Measurements from ENCODE around the gene RMND1. TPM values are rescaled to one million over a fixed set of nuclear protein-coding genes. Genes with fewer than 3 reads are reported as not detected.

Gene RMND1
- total and polyA plus RNA-seq, 2 of the 13 experiments (the other 11 are each of a cell fraction or from before 2014, with no cell fraction given): 34.0 to 72.5 TPM

GRCh38 chr6:151390276-151390850 lies 61.6 kb downstream of the RMND1 start (continued):
- TF ChIP-seq ZNF574 (CRISPR knock-in tag; IDR thresholded peaks at IDR 0.05): peak; percentile 89
- 0 out of 2 replicates have a peak, but pooled peaks have one; percentile 15 for TF ChIP-seq ZC3H4 (CRISPR knock-in tag; IDR thresholded peaks at IDR 0.05; ENCODE audit: borderline replicate concordance)
- TF ChIP-seq ZNF644 (CRISPR knock-in tag; IDR thresholded peaks at IDR 0.05; ENCODE audit: low read depth): no peak
- TF ChIP-seq ZSCAN29 (CRISPR knock-in tag; conservative IDR thresholded peaks at IDR 0.05): no peak
- TF ChIP-seq ZNF768 (CRISPR knock-in tag; IDR thresholded peaks at IDR 0.05): peak; percentile 9; the same call in 1 of the 2 replicates
- TF ChIP-seq SIN3A (IDR thresholded peaks at IDR 0.05; ENCODE audit: borderline replicate concordance, low read depth, low read length): peak; percentile 0; the same call in 1 of the 2 replicates
- peak; percentile 95 for TF ChIP-seq MAZ (IDR thresholded peaks at IDR 0.05; ENCODE audit: borderline replicate concordance, low read depth, low read length)
- peak; percentile 95; the same call in 1 of the 2 replicates for TF ChIP-seq MAZ (CRISPR knock-in tag; IDR thresholded peaks at IDR 0.05; ENCODE audit: low read depth)
- TF ChIP-seq, protein P1, sequence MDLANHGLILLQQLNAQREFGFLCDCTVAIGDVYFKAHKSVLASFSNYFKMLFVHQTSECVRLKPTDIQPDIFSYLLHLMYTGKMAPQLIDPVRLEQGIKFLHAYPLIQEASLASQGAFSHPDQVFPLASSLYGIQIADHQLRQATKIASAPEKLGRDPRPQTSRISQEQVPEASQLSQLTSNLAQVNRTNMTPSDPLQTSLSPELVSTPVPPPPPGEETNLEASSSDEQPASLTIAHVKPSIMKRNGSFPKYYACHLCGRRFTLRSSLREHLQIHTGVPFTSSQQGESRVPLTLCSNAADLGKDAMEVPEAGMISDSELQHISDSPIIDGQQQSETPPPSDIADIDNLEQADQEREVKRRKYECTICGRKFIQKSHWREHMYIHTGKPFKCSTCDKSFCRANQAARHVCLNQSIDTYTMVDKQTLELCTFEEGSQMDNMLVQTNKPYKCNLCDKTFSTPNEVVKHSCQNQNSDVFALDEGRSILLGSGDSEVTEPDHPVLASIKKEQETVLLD (CRISPR knock-in tag; IDR thresholded peaks at IDR 0.05; ENCODE audit: low read depth): peak; percentile 100
- 0 out of 2 replicates have a peak, but pooled peaks have one; percentile 22 for TF ChIP-seq NFKBIZ (CRISPR knock-in tag; IDR thresholded peaks at IDR 0.05)
- TF ChIP-seq THAP11 (CRISPR knock-in tag; IDR thresholded peaks at IDR 0.05): peak; percentile 87
- TF ChIP-seq KDM3A (CRISPR knock-in tag; IDR thresholded peaks at IDR 0.05; ENCODE audit: low read depth): no peak; the same call in 1 of the 2 replicates
- peak; percentile 98; the same call in 1 of the 2 replicates for TF ChIP-seq PCBP1 (IDR thresholded peaks at IDR 0.05; ENCODE audit: borderline replicate concordance, low read depth, low read length)
- TF ChIP-seq ZNF253 (CRISPR knock-in tag; IDR thresholded peaks at IDR 0.05; ENCODE audit: borderline replicate concordance): no peak
- TF ChIP-seq CC2D1A (CRISPR knock-in tag; IDR thresholded peaks at IDR 0.05): no peak
- TF ChIP-seq, protein P2, sequence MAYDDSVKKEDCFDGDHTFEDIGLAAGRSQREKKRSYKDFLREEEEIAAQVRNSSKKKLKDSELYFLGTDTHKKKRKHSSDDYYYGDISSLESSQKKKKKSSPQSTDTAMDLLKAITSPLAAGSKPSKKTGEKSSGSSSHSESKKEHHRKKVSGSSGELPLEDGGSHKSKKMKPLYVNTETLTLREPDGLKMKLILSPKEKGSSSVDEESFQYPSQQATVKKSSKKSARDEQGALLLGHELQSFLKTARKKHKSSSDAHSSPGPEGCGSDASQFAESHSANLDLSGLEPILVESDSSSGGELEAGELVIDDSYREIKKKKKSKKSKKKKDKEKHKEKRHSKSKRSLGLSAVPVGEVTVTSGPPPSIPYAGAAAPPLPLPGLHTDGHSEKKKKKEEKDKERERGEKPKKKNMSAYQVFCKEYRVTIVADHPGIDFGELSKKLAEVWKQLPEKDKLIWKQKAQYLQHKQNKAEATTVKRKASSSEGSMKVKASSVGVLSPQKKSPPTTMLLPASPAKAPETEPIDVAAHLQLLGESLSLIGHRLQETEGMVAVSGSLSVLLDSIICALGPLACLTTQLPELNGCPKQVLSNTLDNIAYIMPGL (CRISPR knock-in tag; IDR thresholded peaks at IDR 0.05; ENCODE audit: borderline replicate concordance in 1 of 2, low read depth in 1 of 2): no peak; a peak in 1 of 4 replicates
- TF ChIP-seq, protein P3, sequence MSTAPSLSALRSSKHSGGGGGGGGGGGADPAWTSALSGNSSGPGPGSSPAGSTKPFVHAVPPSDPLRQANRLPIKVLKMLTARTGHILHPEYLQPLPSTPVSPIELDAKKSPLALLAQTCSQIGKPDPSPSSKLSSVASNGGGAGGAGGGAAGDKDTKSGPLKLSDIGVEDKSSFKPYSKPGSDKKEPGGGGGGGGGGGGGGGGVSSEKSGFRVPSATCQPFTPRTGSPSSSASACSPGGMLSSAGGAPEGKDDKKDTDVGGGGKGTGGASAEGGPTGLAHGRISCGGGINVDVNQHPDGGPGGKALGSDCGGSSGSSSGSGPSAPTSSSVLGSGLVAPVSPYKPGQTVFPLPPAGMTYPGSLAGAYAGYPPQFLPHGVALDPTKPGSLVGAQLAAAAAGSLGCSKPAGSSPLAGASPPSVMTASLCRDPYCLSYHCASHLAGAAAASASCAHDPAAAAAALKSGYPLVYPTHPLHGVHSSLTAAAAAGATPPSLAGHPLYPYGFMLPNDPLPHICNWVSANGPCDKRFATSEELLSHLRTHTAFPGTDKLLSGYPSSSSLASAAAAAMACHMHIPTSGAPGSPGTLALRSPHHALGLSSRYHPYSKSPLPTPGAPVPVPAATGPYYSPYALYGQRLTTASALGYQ (CRISPR knock-in tag; IDR thresholded peaks at IDR 0.05): 0 out of 2 replicates have a peak, but pooled peaks have one; percentile 54
- no peak for TF ChIP-seq FOXA1 (IDR thresholded peaks at IDR 0.05)
- no peak for TF ChIP-seq FOXA1 (CRISPR knock-in tag; IDR thresholded peaks at IDR 0.05)
- no peak for TF ChIP-seq SMARCC2 (IDR thresholded peaks at IDR 0.05)
- TF ChIP-seq, protein P4, sequence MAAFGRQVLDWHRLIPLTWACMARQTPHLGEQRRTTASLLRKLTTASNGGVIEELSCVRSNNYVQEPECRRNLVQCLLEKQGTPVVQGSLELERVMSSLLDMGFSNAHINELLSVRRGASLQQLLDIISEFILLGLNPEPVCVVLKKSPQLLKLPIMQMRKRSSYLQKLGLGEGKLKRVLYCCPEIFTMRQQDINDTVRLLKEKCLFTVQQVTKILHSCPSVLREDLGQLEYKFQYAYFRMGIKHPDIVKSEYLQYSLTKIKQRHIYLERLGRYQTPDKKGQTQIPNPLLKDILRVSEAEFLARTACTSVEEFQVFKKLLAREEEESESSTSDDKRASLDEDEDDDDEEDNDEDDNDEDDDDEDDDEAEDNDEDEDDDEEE (CRISPR knock-in tag; IDR thresholded peaks at IDR 0.05): no peak; the same call in 1 of the 2 replicates

Measured in HepG2 (cell line).